Measurements from ENCODE around the gene CRLF2.
"Not testable (repeated sequence)": the region's sequence is repeated elsewhere in the genome, so short reads cannot be mapped to it uniquely, and the experiment has no call there.

CRLF2 gene

DNA sequence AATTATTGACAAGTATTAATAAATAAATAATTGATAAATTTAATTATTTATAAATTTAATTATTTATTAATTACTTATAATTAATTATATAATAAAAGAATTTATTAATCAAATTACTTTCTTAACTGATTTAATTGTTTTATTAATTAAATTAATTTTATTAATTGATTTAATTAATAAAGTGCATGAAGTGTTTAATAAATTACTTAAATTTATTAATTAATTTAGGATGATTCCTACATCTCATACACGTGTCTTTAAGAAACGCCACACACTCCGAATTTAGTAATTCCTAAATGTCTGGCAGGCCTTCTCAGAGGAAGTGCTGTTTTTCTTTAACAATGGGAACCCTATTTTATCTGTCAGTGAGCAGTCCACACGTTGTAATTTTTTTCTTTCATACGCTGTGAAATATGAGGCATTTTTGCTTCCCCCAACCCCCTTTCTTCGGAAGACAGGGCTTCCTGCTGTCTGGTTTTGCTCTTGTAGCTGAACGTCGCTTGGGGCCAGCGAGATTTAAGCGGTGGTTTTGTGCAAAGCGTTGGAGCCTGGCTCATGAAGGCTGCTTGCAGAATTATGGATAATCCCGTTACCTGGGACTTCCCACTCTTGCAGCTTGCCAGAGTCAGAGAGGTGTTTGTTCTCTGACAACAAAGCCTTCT, 46.8 kb downstream of the CRLF2 start:
- DNase-seq = no peak

DNA sequence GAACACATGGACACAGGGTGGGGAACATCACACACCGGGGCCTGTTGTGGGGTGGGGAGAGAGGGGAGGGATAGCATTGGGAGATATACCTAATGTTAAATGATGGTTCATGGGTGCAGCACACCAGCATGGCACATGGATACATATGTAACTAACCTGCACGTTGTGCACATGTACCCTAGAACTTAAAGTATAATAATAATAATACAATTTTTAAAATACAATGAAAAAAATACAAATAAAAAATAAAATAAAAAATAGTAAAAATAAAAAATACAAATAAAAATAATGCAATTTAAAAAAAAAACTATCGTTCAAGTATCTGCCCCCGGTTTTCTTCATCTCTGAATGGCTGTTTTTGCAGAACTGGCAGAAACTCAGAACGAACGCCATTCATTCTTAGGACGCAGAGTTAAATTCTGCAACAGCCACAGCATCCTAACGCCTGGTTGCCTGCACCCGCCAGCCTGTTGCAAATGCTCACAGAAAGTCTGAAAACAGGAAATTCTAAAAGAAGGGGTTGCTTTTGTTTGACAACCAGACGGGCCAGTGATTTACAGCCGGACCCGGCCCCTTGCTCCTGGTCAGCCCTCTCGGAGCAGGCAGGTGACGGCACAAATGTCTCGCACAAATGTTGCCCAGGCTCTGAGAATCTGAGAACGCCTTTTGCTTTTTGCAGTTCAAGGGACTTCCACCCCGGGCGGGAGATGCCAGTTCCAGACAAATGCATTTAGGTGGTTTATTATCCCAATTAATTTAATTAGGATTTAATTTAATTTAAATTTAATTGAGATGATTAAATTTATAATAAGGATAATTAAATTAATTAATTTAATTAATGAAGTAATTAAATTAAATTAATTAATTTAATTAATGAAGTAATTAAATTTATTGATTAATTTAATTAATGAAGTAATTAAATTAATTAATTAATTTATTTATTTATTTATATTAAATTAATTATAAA, 47.8 kb downstream of the CRLF2 start:
- DNase-seq = no peak

DNA sequence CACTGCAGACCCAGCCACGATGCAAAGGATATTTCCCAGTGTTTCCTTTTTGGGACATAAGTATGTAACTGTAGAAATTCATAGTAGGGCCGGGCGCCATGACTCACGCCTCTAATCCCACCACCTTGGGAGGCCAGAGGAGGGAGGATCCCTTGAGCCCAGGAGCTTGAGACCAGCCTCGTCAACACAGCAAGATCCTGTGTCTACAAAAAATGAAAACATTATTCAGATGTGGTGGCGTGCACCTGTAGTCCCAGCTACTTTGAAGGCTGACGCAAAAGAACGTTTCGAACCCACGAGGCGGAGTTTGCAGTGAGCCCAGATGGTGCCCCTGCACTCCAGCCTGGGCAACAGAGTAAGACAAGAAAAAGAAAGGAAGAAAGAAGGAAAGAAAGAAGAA, 49.2 kb downstream of the CRLF2 start:
- no peak for DNase-seq

DNA sequence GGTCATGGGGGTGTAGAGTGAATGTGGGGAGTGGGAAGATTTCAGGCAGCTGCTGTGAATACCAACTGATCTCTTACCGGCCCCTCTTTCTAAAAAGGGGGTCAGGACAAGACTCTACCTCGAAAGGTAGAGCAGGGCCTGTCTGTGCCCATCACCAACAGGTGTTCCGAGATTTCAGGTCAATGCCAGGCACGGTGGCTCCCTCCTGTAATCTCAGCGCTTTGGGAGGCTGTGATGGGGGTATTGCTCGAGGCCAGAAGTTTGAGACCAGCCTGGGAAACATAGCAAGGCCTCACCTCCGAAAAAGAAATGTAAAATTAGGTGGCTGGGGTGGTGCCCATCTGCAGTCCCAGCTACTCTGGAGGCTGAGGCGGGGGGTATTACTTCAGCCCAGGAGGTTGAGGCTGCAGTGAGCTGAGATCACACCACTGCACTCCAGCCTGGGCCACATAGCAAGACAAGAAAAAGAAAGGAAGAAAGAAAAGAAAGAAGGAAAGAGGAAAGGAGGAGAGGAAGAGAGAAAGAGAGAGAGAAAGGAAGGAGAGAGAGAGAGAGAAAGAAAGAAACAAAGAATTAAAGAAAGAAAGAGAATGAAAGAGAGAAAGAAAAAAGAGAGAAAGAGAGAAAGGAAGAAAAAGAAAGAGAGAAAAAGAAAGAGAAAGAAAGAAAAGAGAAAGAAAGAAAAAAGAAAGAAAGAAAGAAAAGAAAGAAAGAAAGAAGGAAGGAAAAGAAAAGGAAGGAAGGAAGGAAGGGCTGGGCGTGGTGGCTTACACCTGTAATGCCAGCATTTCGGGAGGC, 50.1 kb downstream of the CRLF2 start:
- DNase-seq = no peak

DNA sequence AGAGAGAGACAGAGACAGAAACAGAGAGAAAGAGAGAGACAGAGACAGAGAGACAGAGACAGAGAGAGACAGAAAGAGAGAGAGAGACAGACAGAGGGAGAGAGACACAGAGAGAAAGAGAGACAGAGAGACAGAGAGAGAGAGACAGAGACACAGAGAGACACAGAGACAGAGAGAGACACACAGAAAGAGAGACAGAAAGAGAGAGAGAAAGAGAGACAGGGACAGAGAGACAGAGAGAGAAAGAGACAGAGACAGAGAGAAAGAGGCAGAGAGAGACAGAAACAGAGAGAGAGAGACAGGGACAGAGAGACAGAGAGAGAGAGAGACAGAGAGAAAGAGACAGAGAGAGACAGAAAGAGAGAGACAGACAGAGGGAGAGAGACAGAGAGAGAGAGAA, 52.9 kb downstream of the CRLF2 start:
- DNase-seq = no peak

DNA sequence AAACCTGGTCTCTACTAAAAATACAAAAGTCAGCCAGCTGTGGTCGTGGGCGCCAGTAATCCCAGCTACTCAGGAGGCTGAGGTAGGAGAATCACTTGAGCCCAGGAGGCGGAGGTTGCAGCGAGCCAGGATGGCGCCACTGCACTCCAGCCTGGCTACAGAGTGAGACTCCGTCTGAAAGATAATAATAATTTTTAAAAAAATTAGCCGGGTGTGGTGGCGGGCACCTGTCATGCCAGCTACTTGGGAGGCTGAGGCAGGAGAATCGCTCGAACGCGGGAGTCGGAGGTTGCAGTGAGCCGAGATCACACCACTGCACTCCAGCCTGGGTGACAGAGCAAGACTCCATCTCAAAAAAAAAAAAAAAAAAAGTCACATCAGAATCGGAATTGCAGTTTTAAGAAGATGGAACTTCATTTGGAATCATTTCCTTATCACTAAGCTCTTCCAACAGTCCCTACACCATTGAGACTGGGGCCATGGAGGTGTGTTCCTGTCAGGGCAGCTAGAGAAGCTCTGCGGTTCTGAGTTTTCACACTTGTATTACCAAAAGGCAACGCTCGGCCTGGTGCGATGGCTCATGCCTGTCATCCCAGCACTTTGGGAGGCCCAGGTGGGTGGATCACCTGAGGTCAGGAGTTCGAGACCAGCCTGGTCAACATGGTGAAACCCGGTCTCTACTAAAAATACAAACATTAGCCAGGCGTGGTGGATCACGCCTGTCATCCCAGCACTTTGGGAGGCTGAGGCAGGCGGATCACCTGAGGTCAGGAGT, 55.6 kb downstream of the CRLF2 start:
- DNase-seq = not testable (repeated sequence)

DNA sequence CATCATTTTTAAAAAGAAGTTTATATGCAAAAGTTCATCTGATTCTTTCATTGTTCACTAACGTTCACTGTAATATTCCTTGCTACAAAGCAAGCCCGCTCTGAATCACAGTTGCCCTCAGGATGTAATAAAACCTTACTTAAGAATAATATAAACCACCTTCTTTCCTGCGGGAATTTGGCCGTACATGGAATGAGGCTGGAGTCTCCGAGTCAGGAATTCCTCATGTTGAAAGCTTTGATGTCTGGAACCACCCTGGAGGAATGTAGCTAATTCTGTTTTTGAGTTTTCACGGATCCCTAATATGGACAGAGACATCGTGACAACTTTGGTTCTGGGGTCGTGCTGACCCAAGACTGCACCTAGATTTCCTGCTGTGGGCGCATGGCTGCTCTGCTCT, 58.5 kb downstream of the CRLF2 start:
- DNase-seq = no peak

DNA sequence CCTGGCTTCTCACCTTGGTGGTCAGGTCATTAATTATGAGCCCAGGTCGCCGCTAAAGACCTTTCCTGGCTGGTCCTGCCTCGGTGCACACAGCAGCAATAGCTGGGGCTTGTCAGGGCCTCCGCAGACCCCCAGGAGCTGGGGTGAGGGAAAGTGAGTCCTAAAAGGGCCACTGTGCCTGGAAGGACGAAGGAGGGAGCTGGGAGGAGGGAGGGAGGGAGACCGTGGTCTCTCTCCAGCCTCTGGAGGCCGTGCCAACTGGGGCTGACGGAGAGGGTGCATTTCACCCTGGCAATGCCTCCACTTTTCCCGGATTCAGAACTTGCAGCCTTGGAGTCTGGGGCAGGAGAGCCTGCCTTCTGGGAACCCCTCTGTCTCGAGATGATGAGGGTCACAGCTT, 60.4 kb downstream of the CRLF2 start:
- no peak for DNase-seq

DNA sequence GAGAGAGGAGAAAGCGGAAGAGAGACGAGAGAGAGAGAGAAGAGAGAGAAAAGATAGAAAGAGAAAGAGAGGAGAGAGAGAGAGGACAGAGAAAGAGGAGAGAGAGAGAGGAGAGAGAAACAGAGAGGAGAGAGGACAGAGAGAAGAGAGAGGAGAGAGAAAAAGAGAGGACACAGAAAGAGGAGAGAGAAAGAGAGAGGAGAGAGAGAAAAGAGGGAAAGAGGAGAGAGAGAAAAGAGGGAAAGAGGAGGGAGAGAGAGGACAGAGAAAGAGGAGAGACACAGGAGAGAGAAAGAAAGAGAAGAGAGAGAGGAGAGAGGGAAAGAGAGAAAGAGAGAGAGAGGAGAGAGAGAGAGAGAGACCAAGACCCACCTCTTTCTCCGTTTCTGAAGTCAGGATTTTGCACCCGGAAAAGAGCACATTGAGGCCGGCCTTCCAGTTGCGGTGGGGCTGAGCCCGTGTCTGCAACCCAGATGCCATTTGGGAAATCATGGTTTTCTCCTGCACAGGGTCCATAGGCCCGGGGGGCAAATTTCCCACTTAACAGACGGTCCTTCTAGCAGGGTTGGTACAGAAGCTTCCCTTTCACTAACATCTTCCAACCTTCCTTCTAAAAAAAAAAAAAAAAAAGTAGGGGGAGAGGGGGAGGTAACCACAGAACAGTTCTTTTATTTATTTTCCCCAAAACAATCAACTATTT, 60.9 kb downstream of the CRLF2 start:
- DNase-seq = no peak

DNA sequence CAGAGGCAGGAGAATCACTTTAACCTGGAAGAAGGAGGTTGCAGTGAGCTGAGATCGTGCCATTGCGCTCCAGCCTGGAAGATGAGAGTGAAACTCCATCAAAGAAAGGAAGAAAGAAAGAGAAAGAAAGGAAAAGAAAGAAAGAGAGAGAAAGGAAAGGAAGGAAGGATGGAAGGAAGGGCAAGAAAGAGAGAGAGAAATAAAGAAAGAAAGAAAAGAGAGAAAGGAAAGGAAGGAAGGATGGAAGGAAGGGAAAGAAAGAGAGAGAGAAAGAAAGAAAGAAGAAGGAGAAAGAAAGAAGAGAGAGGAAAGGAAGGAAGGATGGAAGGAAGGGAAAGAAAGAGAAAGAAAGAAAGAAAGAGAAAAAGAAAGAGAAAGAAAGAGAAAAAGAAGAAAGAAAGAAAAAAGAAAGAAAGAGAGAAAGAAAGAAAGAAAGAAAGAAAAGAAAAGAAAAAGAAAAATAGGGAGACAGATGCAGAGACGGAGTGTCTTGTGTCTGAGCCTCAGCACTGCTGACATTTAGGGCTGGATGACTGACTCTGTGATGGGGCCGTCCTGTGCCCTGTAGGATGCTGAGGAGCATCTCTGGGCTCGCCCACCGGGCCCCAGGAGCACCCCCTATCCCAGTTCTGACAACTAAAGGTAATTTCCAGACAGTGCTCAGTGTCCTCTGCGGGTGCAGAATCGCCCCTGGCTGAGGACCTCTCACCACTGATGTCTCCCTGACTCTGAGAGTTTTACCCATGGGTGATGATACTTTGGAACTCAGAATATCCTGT, 61.7 kb downstream of the CRLF2 start:
- DNase-seq = no peak

DNA sequence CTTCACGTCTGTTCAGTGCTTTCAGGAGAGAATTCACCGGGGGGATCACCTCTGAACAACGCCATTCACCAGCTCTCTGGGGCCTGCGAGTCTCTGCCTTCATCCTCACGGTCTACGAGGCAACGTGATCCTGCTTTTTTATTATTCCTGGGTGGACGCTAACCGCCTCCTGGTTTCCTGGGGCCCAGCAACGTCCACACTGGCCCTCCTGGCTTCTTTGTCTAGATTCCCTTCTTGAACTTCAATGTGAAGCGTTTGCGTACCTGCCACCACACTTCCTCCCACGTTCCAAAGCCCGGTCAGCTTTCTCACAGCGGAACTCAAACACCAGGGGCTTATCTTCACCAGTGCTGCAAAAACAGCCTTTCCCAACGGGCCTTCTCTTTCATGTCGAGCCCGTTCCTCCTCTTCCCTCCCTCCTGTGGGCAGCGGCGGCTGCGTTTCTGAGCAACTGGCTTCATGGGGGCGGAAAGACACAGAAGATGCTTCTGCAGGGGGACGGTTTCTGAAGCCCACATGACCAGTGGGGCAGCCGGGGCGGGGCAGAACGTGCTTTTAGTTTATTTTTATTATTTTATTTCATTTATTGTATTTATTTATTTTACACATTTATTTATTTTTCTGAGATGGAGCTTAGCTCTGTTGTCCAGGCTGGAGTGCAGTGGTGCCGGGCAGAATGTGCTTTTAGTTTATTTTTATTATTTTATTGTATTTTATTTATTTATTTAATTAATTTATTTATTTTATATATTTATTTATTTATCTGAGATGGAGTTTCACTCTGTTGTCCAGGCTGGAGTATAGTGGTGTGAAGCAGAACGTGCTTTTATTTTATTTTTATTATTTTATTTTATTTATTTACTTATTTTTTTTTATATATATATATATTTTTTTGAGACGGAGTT, 64.6 kb downstream of the CRLF2 start:
- no peak for DNase-seq

DNA sequence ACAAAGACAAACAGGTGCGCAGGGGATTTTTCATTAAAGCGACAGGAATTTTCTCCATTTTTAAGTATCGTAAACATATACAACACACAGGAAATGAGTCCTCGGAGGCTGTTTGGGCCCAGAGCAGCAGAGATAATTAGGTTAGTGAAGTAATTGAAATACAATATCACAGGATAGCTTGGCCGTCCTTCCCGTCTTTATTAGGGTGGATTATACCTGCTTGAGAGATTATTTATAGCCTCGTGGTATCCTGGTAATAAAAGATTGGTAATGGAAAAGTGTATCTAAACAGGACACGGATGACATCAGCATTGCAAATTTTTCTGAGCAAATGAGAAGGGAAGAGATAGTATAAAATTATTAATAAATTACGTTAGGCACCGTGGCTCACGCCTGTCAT, 68.2 kb downstream of the CRLF2 start:
- DNase-seq = no peak
